ENCODE data around the gene MEGF9. TPM values are rescaled to one million over a fixed set of nuclear protein-coding genes. Genes with fewer than 3 reads are reported as not detected.

MEGF9 gene
- total and polyA plus RNA-seq, 2 of the 13 experiments (the other 11 are each of a cell fraction or from before 2014, with no cell fraction given), result 3.1 to 3.3 TPM

DNA sequence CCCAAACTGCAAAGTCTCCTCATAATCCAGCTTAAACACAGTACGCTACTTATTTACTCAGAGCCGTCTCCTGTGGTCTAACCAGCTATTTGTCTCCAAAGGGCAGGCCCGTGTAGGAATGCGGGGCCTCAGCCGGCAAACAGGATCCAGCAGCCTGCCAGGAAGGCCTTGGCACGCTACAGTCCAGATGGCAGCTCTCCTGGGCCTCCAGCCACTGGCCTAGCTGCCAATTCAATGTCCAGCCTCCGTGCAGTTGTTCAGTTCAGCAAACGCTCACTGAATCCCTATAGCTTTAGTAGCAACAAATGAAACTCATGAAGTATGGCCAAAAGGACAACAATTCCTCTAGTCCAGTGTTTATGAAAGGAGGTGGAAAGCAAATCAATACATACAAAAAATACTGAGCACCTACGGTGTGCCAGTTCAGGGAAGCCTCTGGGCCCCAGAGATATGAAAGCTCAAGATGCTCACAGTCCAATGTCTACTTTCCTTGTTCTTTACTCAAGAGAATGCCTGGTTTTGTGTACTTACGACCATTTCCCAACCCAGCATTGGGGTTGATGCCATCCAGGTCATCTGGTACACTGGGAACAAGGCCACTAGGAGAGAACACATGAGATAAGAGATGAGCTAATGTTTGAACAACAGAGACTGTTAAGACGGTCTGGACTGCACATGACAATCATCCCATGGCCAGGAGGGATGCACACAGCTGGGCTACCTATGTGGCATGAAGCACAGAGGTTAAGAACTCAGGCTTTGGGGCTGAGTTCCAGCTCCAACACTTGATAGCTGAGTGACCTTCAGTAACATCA, 142.6 kb downstream of the MEGF9 start (continued):
- TF ChIP-seq ZBTB49 (CRISPR knock-in tag; IDR thresholded peaks at IDR 0.05; ENCODE audit: borderline replicate concordance) (no peak), SP2 (CRISPR knock-in tag; IDR thresholded peaks at IDR 0.05) (no peak), HDAC2 (CRISPR knock-in tag; IDR thresholded peaks at IDR 0.05) (peak; percentile 99), POGK (CRISPR knock-in tag; conservative IDR thresholded peaks at IDR 0.05) (peak; percentile 65; the same call in 1 of the 2 replicates), TBP (CRISPR knock-in tag; IDR thresholded peaks at IDR 0.05) (no peak), NCOR1 (IDR thresholded peaks at IDR 0.05; ENCODE audit: borderline replicate concordance, low read length) (peak; percentile 69), ZNF225 (CRISPR knock-in tag; IDR thresholded peaks at IDR 0.05) (no peak), ZNF547 (CRISPR knock-in tag; IDR thresholded peaks at IDR 0.05) (no peak), ATF2 (CRISPR knock-in tag; IDR thresholded peaks at IDR 0.05) (peak; percentile 99), ZNF274 (CRISPR knock-in tag; IDR thresholded peaks at IDR 0.05) (no peak), HNF4G (IDR thresholded peaks at IDR 0.05; ENCODE audit: borderline replicate concordance, low read depth, low read length) (peak; percentile 94), HNF4G (CRISPR knock-in tag; IDR thresholded peaks at IDR 0.05; ENCODE audit: borderline replicate concordance, low read depth) (no peak; the same call in 1 of the 2 replicates), TEAD2 (CRISPR knock-in tag; IDR thresholded peaks at IDR 0.05) (no peak), TEAD3 (CRISPR knock-in tag; optimal IDR thresholded peaks at IDR 0.05; ENCODE audit: borderline replicate concordance) (peak; percentile 94), ZNF468 (CRISPR knock-in tag; IDR thresholded peaks at IDR 0.05) (no peak), ZNF143 (CRISPR knock-in tag; IDR thresholded peaks at IDR 0.05) (no peak; the same call in 1 of the 2 replicates)
- TF ChIP-seq, protein P1, sequence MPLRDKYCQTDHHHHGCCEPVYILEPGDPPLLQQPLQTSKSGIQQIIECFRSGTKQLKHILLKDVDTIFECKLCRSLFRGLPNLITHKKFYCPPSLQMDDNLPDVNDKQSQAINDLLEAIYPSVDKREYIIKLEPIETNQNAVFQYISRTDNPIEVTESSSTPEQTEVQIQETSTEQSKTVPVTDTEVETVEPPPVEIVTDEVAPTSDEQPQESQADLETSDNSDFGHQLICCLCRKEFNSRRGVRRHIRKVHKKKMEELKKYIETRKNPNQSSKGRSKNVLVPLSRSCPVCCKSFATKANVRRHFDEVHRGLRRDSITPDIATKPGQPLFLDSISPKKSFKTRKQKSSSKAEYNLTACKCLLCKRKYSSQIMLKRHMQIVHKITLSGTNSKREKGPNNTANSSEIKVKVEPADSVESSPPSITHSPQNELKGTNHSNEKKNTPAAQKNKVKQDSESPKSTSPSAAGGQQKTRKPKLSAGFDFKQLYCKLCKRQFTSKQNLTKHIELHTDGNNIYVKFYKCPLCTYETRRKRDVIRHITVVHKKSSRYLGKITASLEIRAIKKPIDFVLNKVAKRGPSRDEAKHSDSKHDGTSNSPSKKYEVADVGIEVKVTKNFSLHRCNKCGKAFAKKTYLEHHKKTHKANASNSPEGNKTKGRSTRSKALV (CRISPR knock-in tag; IDR thresholded peaks at IDR 0.05), result peak; percentile 60; the same call in 1 of the 2 replicates
- TF ChIP-seq, protein P2, sequence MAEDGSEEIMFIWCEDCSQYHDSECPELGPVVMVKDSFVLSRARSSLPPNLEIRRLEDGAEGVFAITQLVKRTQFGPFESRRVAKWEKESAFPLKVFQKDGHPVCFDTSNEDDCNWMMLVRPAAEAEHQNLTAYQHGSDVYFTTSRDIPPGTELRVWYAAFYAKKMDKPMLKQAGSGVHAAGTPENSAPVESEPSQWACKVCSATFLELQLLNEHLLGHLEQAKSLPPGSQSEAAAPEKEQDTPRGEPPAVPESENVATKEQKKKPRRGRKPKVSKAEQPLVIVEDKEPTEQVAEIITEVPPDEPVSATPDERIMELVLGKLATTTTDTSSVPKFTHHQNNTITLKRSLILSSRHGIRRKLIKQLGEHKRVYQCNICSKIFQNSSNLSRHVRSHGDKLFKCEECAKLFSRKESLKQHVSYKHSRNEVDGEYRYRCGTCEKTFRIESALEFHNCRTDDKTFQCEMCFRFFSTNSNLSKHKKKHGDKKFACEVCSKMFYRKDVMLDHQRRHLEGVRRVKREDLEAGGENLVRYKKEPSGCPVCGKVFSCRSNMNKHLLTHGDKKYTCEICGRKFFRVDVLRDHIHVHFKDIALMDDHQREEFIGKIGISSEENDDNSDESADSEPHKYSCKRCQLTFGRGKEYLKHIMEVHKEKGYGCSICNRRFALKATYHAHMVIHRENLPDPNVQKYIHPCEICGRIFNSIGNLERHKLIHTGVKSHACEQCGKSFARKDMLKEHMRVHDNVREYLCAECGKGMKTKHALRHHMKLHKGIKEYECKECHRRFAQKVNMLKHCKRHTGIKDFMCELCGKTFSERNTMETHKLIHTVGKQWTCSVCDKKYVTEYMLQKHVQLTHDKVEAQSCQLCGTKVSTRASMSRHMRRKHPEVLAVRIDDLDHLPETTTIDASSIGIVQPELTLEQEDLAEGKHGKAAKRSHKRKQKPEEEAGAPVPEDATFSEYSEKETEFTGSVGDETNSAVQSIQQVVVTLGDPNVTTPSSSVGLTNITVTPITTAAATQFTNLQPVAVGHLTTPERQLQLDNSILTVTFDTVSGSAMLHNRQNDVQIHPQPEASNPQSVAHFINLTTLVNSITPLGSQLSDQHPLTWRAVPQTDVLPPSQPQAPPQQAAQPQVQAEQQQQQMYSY (CRISPR knock-in tag; IDR thresholded peaks at IDR 0.05), result 0 out of 2 replicates have a peak, but pooled peaks have one; percentile 32
